ENCODE measurements around the gene SIPA1L3. TPM values are rescaled to one million over a fixed set of nuclear protein-coding genes. Genes with fewer than 3 reads are reported as not detected.

SIPA1L3 gene
- total RNA-seq, 2 experiments from 2014 or later = 10.5 to 18.3 TPM

- ATAC-seq = no peak
Measured at GRCh38 chr19:38162632-38163031, 255.6 kb downstream of the SIPA1L3 start.

DNA sequence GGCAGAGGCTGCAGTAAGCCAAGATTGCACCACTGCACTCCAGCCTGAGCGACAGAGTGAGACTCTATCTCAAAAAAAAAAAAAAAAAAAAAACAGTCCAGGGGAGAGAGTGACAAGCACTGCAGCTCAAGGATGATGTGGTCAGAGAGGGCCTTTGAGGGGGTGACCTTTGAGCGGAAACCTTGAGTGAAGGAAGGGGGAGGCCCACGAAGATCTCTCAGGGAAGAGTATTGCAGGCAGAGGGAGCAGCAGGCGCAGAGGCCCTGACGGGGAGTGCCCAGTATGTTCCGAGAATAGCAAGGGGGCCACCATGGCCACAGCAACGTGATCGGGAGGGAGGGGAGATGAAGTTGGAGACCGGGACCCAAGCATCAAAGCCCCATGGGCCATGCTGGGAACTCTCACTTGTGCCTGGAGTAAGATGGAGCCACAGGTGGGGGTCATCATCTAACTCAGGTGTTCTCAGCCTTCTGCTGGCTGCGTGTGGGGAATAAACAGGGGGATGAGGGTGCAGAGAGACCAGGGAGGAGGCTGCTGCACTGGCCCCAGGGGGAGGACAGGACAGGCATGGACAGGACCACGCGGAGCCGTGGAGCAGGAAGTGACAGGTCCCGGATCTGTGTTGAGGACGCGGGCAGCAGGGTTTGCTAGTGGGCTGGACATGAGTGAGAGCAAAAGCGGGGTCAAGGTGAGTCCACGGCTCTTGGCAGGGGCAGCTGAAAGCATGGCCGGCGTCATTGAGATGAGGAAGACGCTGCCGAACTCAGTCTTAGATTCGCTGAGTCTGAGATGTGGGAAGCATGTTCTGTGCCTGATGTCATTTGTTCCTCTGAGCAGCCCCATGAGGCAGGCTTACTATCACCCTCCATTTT lies 256.6 kb downstream of the SIPA1L3 start:
- Mint-ChIP-seq H3K27ac (no peak overlapping the region), H3K9me3 (ENCODE audit: low read depth) (no peaks in the 10 kb centered on the region), H3K36me3 (ENCODE audit: low read depth) (peaks cover 38% of the 10 kb centered on the region), H3K4me1 (no peaks in the 10 kb centered on the region), H3K27me3 (no peaks in the 10 kb centered on the region), H3K4me3 (no peak overlapping the region)
- DNase-seq (no peak), ATAC-seq (no peak)
- ChIA-PET POLR2A (no interaction called here), CTCF (no interaction called here)
- intact Hi-C loops (cut with DNase I, micrococcal nuclease) = no loop called here

More at GRCh38 chr19:38162632-38163031, 255.6 kb downstream of the SIPA1L3 start:
- Mint-ChIP-seq H3K4me1 (no peaks in the 10 kb centered on the region), H3K9me3 (ENCODE audit: low read depth) (no peaks in the 10 kb centered on the region), H3K4me3 (no peak overlapping the region), H3K36me3 (ENCODE audit: low read depth) (peaks cover 38% of the 10 kb centered on the region), H3K27ac (no peak overlapping the region), H3K27me3 (no peaks in the 10 kb centered on the region)
- POLR2A ChIA-PET = no interaction called here
- DNase-seq = no peak
- intact Hi-C loops (cut with DNase I, micrococcal nuclease) = no loop called here
- CTCF ChIA-PET = no interaction called here

DNA sequence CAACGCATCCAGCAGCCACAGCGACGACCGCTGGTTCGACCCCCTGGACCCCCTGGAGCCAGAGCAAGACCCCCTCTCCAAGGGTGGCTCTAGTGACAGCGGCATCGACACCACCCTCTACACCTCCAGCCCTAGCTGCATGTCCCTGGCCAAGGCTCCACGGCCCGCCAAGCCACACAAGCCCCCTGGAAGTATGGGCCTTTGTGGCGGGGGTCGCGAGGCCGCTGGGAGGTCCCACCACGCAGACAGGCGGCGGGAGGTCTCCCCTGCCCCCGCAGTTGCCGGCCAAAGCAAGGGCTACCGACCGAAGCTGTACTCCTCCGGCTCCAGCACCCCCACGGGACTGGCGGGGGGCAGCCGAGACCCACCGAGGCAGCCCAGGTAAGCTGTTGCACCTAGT lies 257.5 kb downstream of the SIPA1L3 start:
- no peak for ATAC-seq
- H3K27ac Mint-ChIP-seq = no peak overlapping the region
- ChIA-PET POLR2A (no interaction called here), CTCF (interaction anchor here (1.0 kb wide), 1 partner anchor 28 kb away, joined by 3 read pairs; no protein-coding TSS in a partner anchor)
- H3K4me1 Mint-ChIP-seq = no peaks in the 10 kb centered on the region
- H3K4me3 Mint-ChIP-seq = no peak overlapping the region
- H3K9me3 Mint-ChIP-seq (ENCODE audit: low read depth) = no peaks in the 10 kb centered on the region
- H3K27me3 Mint-ChIP-seq = no peaks in the 10 kb centered on the region
- H3K36me3 Mint-ChIP-seq (ENCODE audit: low read depth) = peaks cover 37% of the 10 kb centered on the region
- no peak for DNase-seq
- intact Hi-C loops (cut with DNase I, micrococcal nuclease) = no loop called here

DNA sequence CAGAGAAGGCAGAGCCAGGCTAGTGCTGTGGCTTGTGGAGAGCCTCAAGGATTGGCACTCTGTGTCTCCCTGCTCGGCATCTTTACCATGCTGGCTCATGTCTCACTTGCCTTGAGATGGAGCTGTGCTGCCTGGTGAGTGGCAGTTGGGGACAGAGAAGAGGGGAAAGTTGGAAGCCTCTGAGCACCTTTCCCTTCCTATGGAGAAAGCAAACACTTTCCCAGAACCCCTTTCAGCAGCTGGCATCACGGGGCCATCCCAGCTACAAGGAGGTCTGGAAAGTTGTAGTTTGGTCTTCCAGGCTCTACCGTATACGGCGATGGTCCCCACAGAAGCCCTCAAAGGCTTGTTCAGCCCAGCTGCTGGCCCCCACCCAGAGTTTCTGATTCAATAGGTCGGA lies 258.3 kb downstream of the SIPA1L3 start:
- ATAC-seq (no peak), DNase-seq (no peak)
- Mint-ChIP-seq H3K4me3 (no peak overlapping the region), H3K4me1 (no peaks in the 10 kb centered on the region), H3K9me3 (ENCODE audit: low read depth) (no peaks in the 10 kb centered on the region), H3K36me3 (ENCODE audit: low read depth) (peaks cover 37% of the 10 kb centered on the region), H3K27ac (no peak overlapping the region), H3K27me3 (no peaks in the 10 kb centered on the region)
- CTCF ChIA-PET = interaction anchor here (1.0 kb wide), 1 partner anchor 29 kb away, joined by 3 read pairs; no protein-coding TSS in a partner anchor
- intact Hi-C loops (cut with DNase I, micrococcal nuclease) = no loop called here
- POLR2A ChIA-PET = no interaction called here

DNA sequence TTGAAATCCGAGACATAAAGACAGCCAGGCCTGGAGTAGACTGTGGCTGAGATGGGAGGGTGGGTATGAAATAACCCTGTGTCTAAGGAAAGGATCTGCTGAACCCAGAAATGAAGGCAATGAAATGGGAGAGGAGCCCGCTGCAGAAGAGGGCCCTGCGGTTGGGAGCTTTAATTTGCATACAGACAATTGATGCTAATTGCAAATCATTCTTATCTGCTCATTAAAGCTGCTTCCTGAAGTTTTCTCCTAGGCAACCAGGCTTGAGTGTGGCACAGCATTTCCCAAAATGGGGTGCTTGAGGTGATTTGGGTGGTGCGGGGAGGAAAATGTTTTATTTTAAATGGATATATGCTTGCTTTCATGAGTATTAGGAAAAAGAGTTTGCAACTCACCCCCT lies 261.6 kb downstream of the SIPA1L3 start:
- CTCF ChIA-PET = no interaction called here
- POLR2A ChIA-PET = no interaction called here
- no peak overlapping the region for H3K27ac Mint-ChIP-seq

GRCh38 chr19:38170334-38170733 lies 263.3 kb downstream of the SIPA1L3 start:
- ATAC-seq = no peak
- H3K4me1 Mint-ChIP-seq = no peaks in the 10 kb centered on the region
- no peak overlapping the region for H3K27ac Mint-ChIP-seq
- intact Hi-C loops (cut with DNase I, micrococcal nuclease) = no loop called here
- no peak for DNase-seq
- no peaks in the 10 kb centered on the region for H3K9me3 Mint-ChIP-seq (ENCODE audit: low read depth)
- H3K4me3 Mint-ChIP-seq = no peak overlapping the region
- peaks cover 2% of the 10 kb centered on the region for H3K36me3 Mint-ChIP-seq (ENCODE audit: low read depth)
- H3K27me3 Mint-ChIP-seq = no peaks in the 10 kb centered on the region
- ChIA-PET POLR2A (no interaction called here), CTCF (interaction anchor here (0.5 kb wide), 1 partner anchor 270 kb away, joined by 4 read pairs; no protein-coding TSS in a partner anchor)

More for the DNA sequence above, 261.6 kb downstream of the SIPA1L3 start:
- H3K27me3 Mint-ChIP-seq = no peaks in the 10 kb centered on the region
- DNase-seq (no peak), ATAC-seq (no peak)
- intact Hi-C loops (cut with DNase I, micrococcal nuclease) = no loop called here
- no peaks in the 10 kb centered on the region for H3K9me3 Mint-ChIP-seq (ENCODE audit: low read depth)
- H3K4me1 Mint-ChIP-seq = no peaks in the 10 kb centered on the region
- H3K36me3 Mint-ChIP-seq (ENCODE audit: low read depth) = peaks cover 8% of the 10 kb centered on the region
- no peak overlapping the region for H3K4me3 Mint-ChIP-seq

- no peaks in the 10 kb centered on the region for H3K9me3 Mint-ChIP-seq (ENCODE audit: low read depth)
- H3K4me1 Mint-ChIP-seq = no peaks in the 10 kb centered on the region
- no peaks in the 10 kb centered on the region for H3K27me3 Mint-ChIP-seq
- DNase-seq = no peak
- ChIA-PET CTCF (interaction anchor here (0.9 kb wide), 1 partner anchor 29 kb away, joined by 3 read pairs; no protein-coding TSS in a partner anchor), POLR2A (no interaction called here)
- no peak overlapping the region for H3K27ac Mint-ChIP-seq
- H3K36me3 Mint-ChIP-seq (ENCODE audit: low read depth) = peaks cover 3% of the 10 kb centered on the region
- H3K4me3 Mint-ChIP-seq = no peak overlapping the region
- intact Hi-C loops (cut with DNase I, micrococcal nuclease) = no loop called here
- ATAC-seq = no peak
Measured at GRCh38 chr19:38172001-38172400, 265.0 kb downstream of the SIPA1L3 start.

GRCh38 chr19:38173291-38174041 lies 266.5 kb downstream of the SIPA1L3 start:
- POLR2A ChIA-PET = interaction anchor here (0.6 kb wide), 2 partner anchors 15 to 22 kb away, joined by 4 to 9 read pairs; no protein-coding TSS in a partner anchor
- Mint-ChIP-seq H3K27ac (no peak overlapping the region), H3K36me3 (ENCODE audit: low read depth) (peaks cover 3% of the 10 kb centered on the region), H3K27me3 (no peaks in the 10 kb centered on the region), H3K9me3 (ENCODE audit: low read depth) (no peaks in the 10 kb centered on the region), H3K4me1 (no peaks in the 10 kb centered on the region), H3K4me3 (no peak overlapping the region)
- DNase-seq = no peak
- intact Hi-C loops (cut with DNase I, micrococcal nuclease) = no loop called here
- CTCF ChIA-PET = no interaction called here
- no peak for ATAC-seq

DNA sequence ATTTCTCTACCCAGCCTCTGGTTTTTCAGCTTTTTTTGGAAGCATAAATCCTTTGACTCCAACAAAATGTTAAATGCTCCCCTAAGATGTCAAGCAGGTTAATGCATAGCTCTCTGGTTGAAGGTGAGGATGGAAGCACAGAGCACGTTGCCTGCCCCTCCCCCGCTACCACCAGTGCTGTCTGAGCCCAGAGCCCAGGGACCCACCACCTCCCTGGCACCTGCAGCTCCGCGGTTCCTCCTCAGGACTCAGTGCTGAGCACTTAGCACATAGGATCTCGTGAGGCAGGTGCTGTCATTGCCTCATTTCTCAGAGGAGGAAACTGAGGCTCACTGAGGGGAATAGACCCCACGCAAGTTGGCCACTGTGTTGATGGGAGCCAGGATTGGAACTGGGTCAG lies 268.4 kb downstream of the SIPA1L3 start:
- Mint-ChIP-seq H3K4me3 (no peak overlapping the region), H3K9me3 (ENCODE audit: low read depth) (peaks cover 5% of the 10 kb centered on the region), H3K36me3 (ENCODE audit: low read depth) (peaks cover 11% of the 10 kb centered on the region), H3K27ac (no peak overlapping the region), H3K4me1 (no peaks in the 10 kb centered on the region), H3K27me3 (no peaks in the 10 kb centered on the region)
- DNase-seq (no peak), ATAC-seq (no peak)
- POLR2A ChIA-PET = no interaction called here
- intact Hi-C loops (cut with DNase I, micrococcal nuclease) = no loop called here
- CTCF ChIA-PET = no interaction called here

GRCh38 chr19:38180071-38180470 lies 273.1 kb downstream of the SIPA1L3 start:
- intact Hi-C loops (cut with DNase I, micrococcal nuclease) = no loop called here
- Mint-ChIP-seq H3K9me3 (ENCODE audit: low read depth) (peaks cover 9% of the 10 kb centered on the region), H3K4me1 (no peaks in the 10 kb centered on the region), H3K27me3 (no peaks in the 10 kb centered on the region), H3K4me3 (no peak overlapping the region), H3K27ac (no peak overlapping the region), H3K36me3 (ENCODE audit: low read depth) (peaks cover 25% of the 10 kb centered on the region)
- ATAC-seq (no peak), DNase-seq (no peak)
- CTCF ChIA-PET = no interaction called here
- POLR2A ChIA-PET = no interaction called here

- ChIA-PET POLR2A (no interaction called here), CTCF (no interaction called here)
- DNase-seq (no peak), ATAC-seq (no peak)
- Mint-ChIP-seq H3K4me3 (no peak overlapping the region), H3K27ac (no peak overlapping the region), H3K9me3 (ENCODE audit: low read depth) (peaks cover 9% of the 10 kb centered on the region), H3K4me1 (no peaks in the 10 kb centered on the region), H3K27me3 (no peaks in the 10 kb centered on the region), H3K36me3 (ENCODE audit: low read depth) (peaks cover 22% of the 10 kb centered on the region)
- intact Hi-C loops (cut with DNase I, micrococcal nuclease) = no loop called here
Measured at GRCh38 chr19:38182536-38183210, 275.7 kb downstream of the SIPA1L3 start.

Measured in activated CD4-positive, alpha-beta T cell treated with anti-CD3 and anti-CD28 coated beads for 36 hours (primary cell).